Articular chondrocyte of knee joint (primary cell): ENCODE data around the gene MYO1F. TPM values are rescaled to one million over a fixed set of nuclear protein-coding genes. Genes with fewer than 3 reads are reported as not detected.

Source experiments
- total RNA-seq: library from RNA; depleted of rRNA; stranded (reverse); fragments of >200 nt; gene quantifications from 2 replicates; pipeline ENCODE4 v1.2.3, GENCODE V29; 2012

MYO1F gene
- 0.22 and 0.26 TPM in 2 replicates for total RNA-seq

DNA sequence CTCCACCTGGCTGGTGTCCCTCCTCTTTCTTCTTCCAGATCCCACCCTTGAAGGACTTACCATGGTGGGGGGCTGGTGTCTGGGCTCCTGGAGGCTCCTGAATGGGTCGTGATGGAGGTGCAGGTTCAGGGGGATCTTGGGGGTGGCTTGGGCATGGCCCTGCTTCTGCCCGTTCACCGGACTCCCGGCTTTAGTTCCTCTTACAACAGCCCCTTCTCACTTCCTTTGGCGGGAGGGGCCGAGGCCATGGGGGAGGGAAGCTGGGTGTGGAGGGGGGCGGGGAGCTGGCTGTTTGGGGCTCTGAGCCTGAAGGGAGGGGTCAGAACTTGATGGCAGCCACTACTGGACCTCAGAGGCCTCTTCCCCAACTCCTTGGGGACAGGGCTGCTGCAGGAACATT lies at the start of gene MYO1F:
MYO1F (minus strand) TSS at position 196 of the 400 bp plus-strand sequence; CDS start at position 63, 133 bp downstream.

DNA sequence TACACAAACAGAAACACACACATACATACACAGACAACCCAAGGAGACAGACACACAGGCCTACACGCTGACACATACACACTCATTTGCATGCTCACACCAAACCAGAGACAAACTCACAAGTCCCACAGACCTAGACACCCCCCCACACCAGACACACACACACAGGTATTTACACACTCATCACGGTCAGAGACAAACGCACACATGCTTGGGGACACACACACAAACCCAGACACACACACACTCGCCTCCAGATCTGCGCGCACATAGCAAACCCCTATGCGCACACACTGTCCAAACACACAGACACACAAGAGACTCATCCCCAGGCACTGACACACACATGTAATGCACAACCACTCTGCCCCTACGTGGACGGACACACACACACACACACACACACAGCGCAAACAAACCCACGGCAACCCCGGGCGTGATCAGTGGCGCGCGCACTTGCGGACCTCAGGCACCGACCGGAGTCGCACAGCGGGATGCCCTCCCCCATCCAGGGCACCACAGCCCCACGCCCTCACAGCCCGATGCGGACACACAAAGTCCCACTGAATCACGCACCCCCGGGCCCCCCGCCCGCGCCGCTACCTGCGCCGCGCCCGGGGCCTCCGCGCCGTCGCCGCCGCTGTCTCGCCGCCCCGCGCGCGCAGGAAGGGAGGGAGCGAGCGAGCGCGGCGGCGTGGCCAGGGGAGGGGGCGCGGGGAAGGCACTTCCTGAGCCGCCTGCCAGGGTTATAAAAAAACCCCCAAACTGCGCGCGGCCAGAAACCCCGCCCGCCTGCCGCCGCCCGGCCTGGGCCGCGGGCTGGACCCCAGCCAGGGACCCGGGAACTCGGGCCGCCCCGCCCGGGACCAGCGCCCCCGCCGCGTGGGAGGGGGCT lies 33.0 kb upstream of the MYO1F start, which contains the start of gene ADAMTS10:
ADAMTS10 (minus strand) TSS at position 675 of the 895 bp plus-strand sequence. CDS start 5,005 bp downstream, outside the sequence.

DNA sequence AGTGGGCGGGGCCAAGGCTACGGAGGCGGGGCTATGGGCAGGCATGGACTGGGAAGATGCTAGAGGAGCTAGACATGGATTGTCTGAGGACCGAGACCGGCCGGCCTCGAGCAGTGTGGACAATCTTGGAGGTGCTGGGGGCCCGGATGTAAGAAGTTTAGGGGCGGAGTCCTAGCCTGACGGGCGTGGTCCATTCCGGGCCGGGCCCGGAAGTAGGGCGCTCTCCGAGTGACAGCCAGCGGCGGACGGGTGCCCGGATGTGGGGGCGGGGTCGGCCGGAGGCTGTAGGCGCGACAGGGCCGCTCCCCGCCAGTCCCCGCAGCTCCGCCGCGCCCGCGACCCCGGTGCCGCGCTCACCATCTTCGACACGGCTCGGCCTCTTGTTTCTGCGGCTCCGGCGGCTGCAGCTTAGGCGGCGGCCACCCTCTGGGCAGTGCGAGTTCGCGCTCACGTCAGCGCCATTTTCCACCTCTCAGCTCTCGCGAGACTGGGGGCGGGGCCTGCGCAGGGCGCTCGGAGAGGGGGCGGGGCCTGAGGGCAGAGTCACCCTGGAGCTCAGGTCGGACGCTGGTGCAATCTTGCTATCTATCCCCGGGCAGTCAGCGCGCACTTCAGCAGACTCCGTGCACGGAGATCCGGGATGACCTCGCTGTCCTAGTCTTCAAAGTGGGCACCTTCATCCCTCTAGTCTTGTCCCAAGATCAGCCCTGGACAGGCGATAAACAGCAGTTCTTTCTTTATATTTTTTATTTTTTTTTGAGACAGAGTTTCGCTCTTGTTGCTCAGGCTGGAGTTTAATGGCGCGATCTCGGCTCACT lies 63.3 kb downstream of the MYO1F start, which contains the start of gene ZNF414:
ZNF414 (minus strand) TSS at position 481 of the 818 bp plus-strand sequence; CDS start at position 360, 121 bp downstream.

Other genes with a start within 250 kb of the MYO1F start
- 0.11 and 0.26 TPM in 2 replicates for gene KANK3, start 234.2 kb downstream of the MYO1F start, total RNA-seq
- gene ANGPTL4, start 213.3 kb downstream of the MYO1F start, total RNA-seq = 10.3 and 15.3 TPM in 2 replicates
- gene RAB11B, start 187.1 kb downstream of the MYO1F start, total RNA-seq = 18.0 and 20.3 TPM in 2 replicates
- 45.9 and 46.8 TPM in 2 replicates for gene MARCHF2, start 164.1 kb downstream of the MYO1F start, total RNA-seq
- gene HNRNPM, start 132.5 kb downstream of the MYO1F start, total RNA-seq = 48.4 and 51.6 TPM in 2 replicates
- gene PRAM1, start 74.8 kb downstream of the MYO1F start, total RNA-seq = under 0.01 TPM in 1 of 2 replicates, not detected in the other
- gene ZNF414, start 63.3 kb downstream of the MYO1F start, total RNA-seq = 3.7 and 6.4 TPM in 2 replicates
- gene ADAMTS10, start 33.3 kb upstream of the MYO1F start, total RNA-seq = 21.4 and 27.2 TPM in 2 replicates
- not detected in 2 replicates for gene NFILZ, start 53.2 kb upstream of the MYO1F start, total RNA-seq
- not detected in 2 replicates for gene ACTL9, start 121.4 kb upstream of the MYO1F start, total RNA-seq
- gene OR2Z1, start 144.2 kb upstream of the MYO1F start, total RNA-seq = not detected in 2 replicates